ENCODE data around the gene MCF2L2. TPM values are rescaled to one million over a fixed set of nuclear protein-coding genes. Genes with fewer than 3 reads are reported as not detected.
"Not testable (repeated sequence)": the region's sequence is repeated elsewhere in the genome, so short reads cannot be mapped to it uniquely, and the experiment has no call there.

The MCF2L2 gene
- total RNA-seq, 2 donors from 2014 or later, result 0.38 to 1.3 TPM

DNA sequence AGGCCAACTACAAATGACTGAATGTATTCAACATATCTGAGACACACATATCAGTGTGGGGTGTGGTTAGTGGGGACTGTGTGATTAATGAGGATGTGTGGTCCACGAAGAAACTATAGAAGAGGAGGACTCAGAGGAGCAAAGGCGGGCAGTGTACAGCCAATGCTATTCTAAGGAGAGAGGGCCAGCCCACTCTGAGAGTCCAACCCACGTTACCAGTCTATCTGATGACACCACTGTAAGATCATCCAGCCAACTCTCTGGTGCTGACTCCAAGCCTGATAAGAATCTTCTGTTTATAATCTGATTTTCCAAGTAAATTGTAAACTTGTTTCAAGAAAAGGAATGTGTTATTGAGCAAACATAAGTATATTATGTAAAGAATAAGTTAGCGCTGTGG lies 47.2 kb downstream of the MCF2L2 start:
- intact Hi-C loops (cut with DNase I), result loop anchor here in 1 of 2 donors (5.0 to 10.0 kb wide), 3 partner anchors 126 to 256 kb away; partner anchors contain the start of gene B3GNT5

DNA sequence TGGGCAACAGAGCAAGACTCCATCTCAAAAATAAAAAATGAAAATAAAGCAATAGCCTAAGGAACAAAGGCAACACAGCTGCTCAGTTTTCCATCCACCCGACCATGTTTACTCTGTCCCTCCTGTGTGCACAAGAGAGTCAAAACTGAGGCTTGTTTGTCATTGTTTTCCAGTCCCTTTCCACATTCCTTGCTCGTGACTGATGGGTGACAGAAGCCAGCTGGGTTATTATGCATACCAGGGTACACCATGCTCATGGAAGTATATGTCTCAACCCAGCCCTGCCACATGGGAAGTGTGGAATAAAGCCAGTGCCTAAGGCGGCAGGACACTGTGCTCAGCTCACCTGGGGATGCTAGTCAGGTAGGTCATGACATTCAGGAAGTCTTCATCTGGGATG lies 49.5 kb downstream of the MCF2L2 start:
- intact Hi-C loops (cut with DNase I), result no loop called here
- no peak for DNase-seq (ENCODE audit: low spot score)

More for the DNA sequence above, 47.2 kb downstream of the MCF2L2 start:
- no peak for DNase-seq (ENCODE audit: low spot score)

DNA sequence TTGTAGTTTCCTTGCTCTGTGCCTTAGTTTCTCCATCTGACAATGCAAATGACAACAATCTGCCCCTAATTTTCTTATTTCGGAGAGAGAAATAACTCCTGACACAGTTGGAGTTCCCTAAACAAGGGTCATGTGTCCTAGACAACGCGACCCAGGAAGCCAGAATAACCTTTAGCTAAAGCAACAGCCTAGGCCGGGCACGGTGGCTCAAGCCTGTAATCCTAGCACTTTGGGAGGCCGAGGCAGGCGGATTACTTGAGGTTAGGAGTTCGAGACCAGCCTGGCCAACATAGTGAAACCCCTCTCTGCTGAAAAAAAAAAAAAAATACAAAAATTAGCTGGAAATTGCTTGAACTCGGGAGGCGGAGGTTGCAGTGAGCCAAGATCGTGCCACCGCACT lies 49.9 kb downstream of the MCF2L2 start:
- intact Hi-C loops (cut with DNase I), result no loop called here
- DNase-seq (ENCODE audit: low spot score), result no peak

DNA sequence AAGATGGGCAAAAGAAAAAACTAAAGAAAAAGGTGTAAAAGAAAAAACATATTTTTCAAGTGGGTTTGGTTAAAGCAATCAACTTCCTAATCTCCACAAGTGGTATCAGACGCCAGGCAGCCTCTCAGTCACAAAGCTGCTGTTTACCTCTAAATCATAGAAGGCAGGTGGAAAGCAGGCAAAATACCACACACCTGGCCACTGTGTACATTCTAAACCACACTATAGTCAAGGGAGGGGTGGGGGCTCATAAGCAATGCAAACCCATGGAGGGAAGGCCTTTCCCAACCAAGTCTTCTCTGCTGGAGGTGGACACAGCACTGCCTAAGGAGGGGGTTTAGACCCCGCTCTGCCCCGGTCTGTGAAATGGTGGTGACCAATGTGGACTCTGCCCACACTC lies 50.4 kb downstream of the MCF2L2 start:
- intact Hi-C loops (cut with DNase I), result no loop called here

DNA sequence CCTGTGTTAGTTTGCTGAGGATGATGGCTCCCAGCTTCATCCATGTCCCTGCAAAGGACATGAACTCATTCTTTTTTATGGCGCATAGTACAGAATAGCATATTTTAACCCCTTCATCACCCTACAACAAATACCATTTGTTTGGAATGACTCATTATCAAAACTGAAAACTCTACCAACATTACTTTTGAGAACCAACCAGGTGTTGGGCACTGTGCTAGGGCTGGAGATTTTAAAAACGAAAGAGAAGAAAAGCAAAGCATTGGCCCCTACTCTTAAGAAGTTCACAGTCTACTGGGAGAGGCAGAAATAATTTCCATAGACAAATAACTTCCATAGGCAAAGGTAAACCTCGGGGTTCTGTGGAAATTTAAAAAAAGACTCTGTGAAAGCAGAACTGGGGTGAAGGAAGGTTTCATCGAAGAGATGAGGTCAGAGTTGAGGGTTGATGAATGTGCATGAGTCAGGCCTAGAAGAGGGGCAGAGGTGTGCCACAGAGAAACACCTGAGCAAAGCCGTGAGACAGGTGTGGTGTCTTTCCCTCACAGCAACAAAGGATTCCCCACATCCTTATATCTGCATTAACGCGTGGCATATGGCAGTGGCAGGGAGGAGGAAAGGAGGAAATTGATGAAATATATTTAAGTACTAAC lies 51.0 kb downstream of the MCF2L2 start:
- no peak for DNase-seq (ENCODE audit: low spot score)
- intact Hi-C loops (cut with DNase I), result no loop called here

More for the DNA sequence above, 50.4 kb downstream of the MCF2L2 start:
- DNase-seq (ENCODE audit: low spot score), result no peak

DNA sequence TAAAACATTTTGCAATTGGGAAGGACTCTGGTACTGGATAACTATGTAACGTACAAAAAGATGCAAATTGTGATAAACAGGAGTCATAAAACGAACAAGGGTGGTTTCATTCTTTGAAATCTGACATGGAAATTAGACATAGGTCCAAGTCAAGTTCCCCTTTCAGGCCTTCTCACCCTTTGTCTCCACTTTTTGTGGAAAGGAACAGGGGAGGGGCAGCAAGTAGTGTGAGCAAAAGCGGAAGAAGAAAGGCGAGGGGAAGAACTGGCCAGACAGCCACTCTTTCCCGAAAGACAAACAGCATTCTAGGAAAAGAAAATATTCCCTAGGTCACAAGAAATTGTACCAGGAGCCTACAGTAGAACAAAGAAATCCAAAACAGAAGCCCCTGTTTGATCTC lies 52.6 kb downstream of the MCF2L2 start:
- DNase-seq (ENCODE audit: low spot score), result no peak
- intact Hi-C loops (cut with DNase I), result no loop called here

DNA sequence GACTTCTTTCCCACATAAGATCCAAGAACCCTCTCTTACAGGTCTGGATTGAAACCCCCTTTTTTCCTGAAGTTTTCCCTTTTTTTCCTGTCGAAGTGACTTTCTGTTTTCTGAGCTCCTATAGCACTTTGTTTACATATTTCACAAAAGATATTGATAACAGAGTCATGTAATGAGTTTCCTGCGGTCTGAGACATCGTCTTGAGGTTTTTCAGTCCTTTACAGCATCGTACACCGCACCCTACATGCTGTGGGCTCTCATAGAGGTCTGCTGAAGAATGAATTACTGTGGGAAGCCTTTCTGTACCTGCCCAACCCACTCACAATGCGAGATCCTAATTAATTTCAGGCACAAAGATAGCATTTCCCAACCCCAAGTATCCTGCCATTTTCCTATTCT lies 53.1 kb downstream of the MCF2L2 start:
- DNase-seq (ENCODE audit: low spot score), result no peak
- intact Hi-C loops (cut with DNase I), result no loop called here

DNA sequence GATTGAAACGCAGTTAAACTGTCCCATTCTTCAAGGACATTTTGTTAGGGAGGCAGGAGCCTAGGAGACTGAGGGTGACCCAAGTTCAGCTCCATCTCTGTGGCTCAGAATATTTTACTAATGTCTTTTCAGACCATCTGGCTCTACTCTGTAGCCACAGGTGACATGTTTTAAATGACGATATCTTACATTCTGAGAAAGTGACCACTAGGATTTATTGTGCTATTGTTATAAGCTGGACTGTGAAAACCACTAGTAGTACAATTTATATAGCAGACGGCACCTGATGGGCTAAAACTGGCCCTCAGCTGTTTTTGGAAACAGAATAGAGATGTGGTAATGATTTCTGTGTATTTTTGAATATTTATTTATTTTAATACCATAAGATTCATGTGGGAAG lies 55.5 kb downstream of the MCF2L2 start:
- no peak for DNase-seq (ENCODE audit: low spot score)
- intact Hi-C loops (cut with DNase I), result loop anchor here in 1 of 2 donors (5.0 kb wide), 1 partner anchor 186 kb away; no protein-coding TSS in a partner anchor

DNA sequence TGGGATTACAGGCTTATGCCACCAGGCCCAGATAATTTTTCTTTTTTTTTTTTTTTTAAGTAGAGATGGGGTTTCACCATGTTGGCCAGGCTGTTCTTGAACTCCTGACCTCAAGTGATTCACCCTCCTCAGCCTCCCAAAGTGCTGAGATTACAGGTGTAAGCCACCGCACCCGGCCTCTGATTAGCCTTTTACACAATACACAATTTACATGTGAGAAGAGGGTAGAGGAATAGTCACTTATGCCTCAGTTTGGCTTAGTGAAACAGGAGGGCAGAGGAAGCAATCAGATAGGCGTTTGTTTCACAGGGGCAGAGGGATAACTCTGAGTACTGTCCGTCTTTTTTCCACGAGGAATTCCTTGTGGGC lies 56.8 kb downstream of the MCF2L2 start:
- not testable (repeated sequence) for DNase-seq (ENCODE audit: low spot score)
- intact Hi-C loops (cut with DNase I), result loop anchor here in 1 of 2 donors (5.0 kb wide), 1 partner anchor 184 kb away; no protein-coding TSS in a partner anchor

DNA sequence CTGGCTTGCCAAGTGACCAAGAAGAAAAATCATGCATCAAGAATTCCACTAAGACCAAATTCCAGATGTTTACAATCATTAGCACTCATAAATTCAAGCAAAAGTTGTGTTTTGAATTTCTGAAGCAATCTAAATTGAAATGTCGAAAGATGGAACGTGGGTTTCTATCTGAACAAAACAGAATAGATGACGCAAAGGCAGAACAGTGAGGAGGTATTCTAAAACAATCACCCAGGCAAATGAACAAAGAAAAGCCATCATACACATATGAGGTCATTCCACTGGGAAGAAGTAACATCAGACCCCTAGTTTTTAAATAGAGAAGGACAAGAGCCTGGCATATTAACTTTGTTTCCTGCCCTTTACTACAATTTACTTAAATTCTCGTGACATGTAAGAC lies 58.0 kb downstream of the MCF2L2 start:
- intact Hi-C loops (cut with DNase I), result loop anchor here in 1 of 2 donors (5.0 kb wide), 1 partner anchor 183 kb away; no protein-coding TSS in a partner anchor
- no peak for DNase-seq (ENCODE audit: low spot score)

DNA sequence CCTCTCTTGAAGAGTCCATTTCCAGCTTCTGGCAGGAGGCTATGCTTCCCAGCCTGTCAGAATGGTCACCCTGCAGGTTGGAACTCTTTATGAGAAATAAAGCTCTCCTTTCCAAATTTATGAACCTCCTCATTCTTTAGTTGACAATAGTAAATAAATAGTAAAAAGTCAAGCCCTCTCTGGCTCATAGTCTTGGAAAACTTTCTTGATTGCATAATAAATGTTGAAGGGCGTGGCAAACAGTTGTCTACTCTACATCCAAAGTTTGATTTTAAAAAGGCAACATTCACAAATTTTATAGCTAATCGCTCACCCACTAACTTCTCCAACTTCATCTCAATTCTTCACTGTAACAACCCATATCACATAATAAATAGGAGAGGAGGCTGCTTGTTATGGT lies 58.8 kb downstream of the MCF2L2 start:
- no peak for DNase-seq (ENCODE audit: low spot score)
- intact Hi-C loops (cut with DNase I), result loop anchor here in 1 of 2 donors (5.0 kb wide), 1 partner anchor 182 kb away; no protein-coding TSS in a partner anchor

DNA sequence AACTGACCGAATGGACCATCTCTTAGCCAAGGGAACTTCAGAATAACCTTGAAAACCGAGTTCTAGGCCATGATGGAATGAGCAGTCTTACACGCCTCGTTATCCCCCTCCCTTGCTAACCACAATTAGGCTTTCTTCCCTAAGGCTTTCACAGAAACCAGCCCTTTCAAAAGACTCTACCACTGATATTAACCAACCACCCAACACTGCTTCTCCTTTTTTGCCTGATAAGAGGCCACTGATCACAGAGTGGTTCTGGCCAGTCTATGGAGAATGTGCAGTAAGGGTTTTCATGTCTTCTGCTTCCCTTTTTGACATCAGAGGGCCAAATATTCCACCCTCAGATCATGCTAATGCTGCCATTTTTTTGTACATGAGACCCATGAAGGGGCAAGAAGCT lies 59.3 kb downstream of the MCF2L2 start:
- intact Hi-C loops (cut with DNase I), result no loop called here
- DNase-seq (ENCODE audit: low spot score), result no peak

DNA sequence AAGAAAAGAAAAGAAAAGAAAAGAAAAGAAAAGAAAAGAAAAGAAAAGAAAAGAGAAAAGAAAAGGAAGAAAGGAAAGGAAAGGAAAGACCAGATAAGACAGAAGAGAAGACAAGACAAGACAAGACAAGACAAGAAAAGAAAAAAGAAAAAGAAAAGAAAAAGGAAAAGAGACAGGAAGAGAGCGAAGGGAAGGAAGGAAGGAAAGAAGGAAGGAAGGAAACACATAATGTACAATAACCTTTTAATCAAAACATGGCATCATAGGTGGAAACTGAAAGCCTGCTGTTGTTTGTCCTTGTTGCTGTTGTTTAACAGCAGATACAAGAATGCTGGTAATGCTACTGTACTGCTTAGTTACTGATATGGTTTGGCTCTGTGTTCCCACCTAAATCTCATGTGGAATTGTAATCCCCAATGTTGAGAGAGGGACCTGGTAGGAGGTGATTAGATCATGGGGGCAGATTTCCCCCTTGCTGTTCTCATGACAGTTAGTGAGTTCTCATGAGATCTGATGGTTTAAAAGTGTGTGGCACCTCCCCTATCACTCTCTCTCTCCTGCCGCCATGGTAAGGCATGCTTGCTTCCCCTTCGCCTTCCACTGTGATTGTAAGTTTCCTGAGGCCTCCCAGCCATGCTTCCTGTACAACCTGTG lies 67.3 kb downstream of the MCF2L2 start:
- no peak for DNase-seq (ENCODE audit: low spot score)
- intact Hi-C loops (cut with DNase I), result no loop called here

DNA sequence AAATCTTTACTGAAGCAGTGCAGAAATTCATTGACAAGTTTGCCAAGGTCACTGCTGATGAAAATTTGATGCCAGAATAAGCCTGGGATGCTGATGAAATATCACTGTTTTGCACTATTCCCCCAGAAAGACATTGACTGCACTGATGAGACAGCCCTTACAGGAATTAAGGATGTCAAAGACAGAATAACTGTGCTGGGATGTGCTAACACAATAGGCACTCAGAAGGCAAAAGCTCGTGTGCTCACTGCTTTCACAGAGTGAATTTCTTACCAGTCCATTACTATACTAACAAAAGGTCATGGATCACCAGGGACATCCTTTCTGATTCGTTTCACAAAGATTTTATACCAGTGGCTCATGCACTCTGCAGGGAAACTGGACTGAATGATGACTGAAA lies 69.4 kb downstream of the MCF2L2 start:
- intact Hi-C loops (cut with DNase I), result no loop called here

DNA sequence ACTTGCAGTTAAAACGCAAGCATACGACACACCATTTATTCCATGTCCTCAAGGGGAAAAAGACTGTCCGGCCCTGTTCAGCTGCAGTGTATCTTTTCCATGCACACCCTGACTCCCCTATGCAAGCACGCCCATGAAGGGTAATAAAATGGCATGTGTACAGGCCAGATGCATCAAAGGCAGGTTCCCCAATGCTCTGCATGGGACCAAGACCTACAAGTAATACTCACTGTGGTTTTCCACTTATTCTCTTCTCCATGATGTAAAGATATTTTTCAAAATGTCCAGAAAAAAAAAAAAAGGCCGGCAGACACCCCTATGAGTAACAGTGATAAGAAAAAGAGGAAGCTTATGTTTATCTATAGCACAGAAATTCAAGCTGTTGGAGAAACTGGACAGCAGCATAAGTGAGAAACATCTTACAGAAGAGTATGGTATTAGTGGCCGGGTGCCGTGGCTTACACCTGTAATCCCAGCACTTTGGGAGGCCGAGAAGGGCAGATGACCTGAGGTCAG lies 70.8 kb downstream of the MCF2L2 start:
- DNase-seq (ENCODE audit: low spot score), result no peak
- intact Hi-C loops (cut with DNase I), result no loop called here

More for the DNA sequence above, 69.4 kb downstream of the MCF2L2 start:
- no peak for DNase-seq (ENCODE audit: low spot score)

DNA sequence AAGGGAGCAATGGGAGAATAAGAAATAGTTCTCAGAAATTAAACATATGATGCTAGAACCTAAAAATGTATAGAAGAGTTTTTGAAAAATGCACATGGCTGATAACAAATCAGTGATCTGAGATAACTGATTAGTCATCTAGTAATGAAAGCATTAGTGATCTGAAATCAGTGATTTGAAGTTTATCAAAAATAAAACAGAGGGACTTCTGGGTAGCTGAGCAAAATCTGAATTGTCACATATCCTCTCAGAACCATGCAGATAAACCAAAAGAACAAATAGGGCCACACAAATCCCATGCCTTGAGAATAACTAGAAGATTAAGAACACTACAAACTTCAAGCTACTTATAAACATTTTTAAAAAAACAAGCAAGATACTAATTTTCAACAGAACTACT lies 71.5 kb downstream of the MCF2L2 start:
- intact Hi-C loops (cut with DNase I), result no loop called here
- DNase-seq (ENCODE audit: low spot score), result no peak

DNA sequence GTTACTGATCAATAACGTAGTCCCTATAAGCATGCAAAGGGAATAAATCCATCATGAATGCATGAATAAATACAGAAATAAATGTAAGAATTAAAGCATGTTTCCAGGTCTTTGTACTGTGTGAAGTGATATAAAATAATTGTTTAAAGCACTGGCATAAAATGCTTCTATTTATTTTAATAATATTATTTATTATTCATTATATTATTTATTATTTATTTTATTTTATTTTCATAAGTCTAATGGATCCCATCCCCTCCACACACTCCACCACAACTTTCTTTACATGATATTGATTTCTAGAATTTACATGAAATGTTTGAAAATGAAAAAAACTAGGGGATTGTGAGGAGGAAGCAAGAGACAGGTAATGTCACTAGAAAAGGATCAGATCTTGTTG lies 73.5 kb downstream of the MCF2L2 start:
- no peak for DNase-seq (ENCODE audit: low spot score)
- intact Hi-C loops (cut with DNase I), result no loop called here

DNA sequence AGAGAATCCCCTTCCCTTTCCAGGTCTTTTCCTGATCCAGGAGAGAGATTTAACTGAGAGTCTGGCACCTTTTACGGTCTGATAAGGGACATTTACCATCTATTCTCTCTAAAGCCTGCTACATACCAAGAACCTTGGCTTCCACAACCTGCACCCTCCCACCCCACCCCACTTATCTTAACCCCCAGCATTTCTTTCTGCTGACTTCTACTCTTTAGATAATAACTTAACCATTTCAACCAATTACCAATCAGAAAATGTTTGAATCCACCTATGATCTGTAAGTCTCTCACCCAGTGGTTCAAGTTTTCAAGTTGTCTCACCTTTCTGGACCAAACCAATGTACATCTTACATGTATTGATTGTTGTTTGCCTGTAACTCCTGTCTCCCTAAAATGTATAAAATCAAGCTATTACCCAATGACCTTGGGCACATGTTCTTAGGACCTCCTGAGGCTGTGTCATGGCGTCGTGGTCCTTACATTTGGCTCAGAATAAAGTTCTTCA lies 74.0 kb downstream of the MCF2L2 start:
- no peak for DNase-seq (ENCODE audit: low spot score)

DNA sequence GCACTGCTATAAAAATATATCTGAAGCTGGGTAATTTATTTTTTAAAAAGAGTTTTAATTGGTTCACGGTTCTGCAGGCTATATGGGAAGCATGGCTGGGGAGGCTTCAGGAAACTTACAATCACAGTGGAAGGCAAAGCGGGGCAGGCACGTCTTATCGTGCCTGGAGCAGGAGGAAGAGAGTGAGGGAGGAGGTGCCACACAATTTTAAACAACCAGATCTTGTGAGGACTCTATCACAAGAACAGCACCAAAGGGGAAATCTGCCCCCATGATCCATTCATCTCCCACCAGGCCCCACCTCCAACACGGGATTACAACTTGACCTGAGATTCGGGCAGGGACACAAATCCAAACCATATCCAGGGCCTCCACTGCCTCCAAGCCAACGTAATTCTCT lies 75.0 kb downstream of the MCF2L2 start:
- no peak for DNase-seq (ENCODE audit: low spot score)
- intact Hi-C loops (cut with DNase I), result no loop called here

More for the DNA sequence above, 74.0 kb downstream of the MCF2L2 start:
- intact Hi-C loops (cut with DNase I), result no loop called here

DNA sequence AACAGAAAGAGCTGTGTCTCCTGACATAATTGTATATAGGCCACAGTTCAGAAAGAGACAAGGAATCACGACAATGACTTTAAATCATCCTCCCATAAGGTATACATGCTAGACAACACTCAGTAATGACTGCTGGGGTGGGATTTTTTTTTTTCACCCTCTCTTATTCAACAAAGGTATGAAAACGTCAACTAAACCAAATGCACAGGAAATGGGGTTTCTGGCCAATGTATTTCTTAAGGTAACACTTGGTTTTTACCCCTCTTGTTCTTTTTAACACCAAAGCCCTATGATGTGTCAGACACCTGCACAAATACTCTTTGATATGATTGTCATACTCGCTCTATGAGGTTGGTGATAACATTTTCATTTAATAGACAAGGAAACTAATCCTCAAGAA lies 78.3 kb downstream of the MCF2L2 start:
- DNase-seq (ENCODE audit: low spot score), result no peak
- intact Hi-C loops (cut with DNase I), result no loop called here
